Psoas muscle (tissue), 8 donors: Measurements from ENCODE around the gene CKAP2L. TPM values are rescaled to one million over a fixed set of nuclear protein-coding genes. Genes with fewer than 3 reads are reported as not detected.

ENCODE experiments used
- ATAC-seq, 4 donors: fragments of 200-7000 bp; cut with Tn5 transposase; one replicate each; pipeline ENCODE4 v1.9.1; 2020; ENCODE audit warnings: moderate library complexity in 3 of 4, mild to moderate bottlenecking in 2 of 4
- DNase-seq, 2 donors: peaks; one replicate each; pipeline ENCODE4 v3.0.0-alpha.2; 2020
- H3K27ac ChIP-seq: fragments of 200-600 bp; one replicate; pipeline ENCODE4 v1.8.0; 2022
- H3K27me3 ChIP-seq, 3 donors: fragments of 200-600 bp in 1 of 3; one replicate each; pipeline versions ENCODE4 v1.6.1 to v1.8.0; 2013 to 2022; ENCODE audit warnings: low read length in 2 of 3, mild to moderate bottlenecking in 2 of 3, moderate library complexity in 1 of 3; ENCODE audit not compliant: insufficient read depth in 3 of 3
- H3K36me3 ChIP-seq, 2 donors: fragments of 200-600 bp in 1 of 2; one replicate each; pipeline versions ENCODE4 v1.6.1 to v1.8.0; 2013 to 2022; ENCODE audit warnings: low read depth in 1 of 2, mild to moderate bottlenecking in 1 of 2, moderate library complexity in 1 of 2; ENCODE audit not compliant: insufficient read depth in 1 of 2
- H3K4me1 ChIP-seq: fragments of 200-600 bp; one replicate; pipeline ENCODE4 v1.8.0; 2022
- H3K4me3 ChIP-seq: fragments of 200-600 bp; one replicate; pipeline ENCODE4 v1.8.0; 2022; ENCODE audit warnings: mild to moderate bottlenecking
- H3K9me3 ChIP-seq: fragments of 200-600 bp; one replicate; pipeline ENCODE4 v1.8.0; 2022
- CTCF ChIP-seq: fragments of 200-600 bp; IDR thresholded peaks from one replicate; pipeline ENCODE4 v1.8.0; 2022; ENCODE audit warnings: antibody characterized with exemption
- WGBS, 3 donors: extraction: QIAGEN DNeasy Blood & Tissue Kit; methylation state at CpG; one replicate each; pipeline versions ENCODE4 v1.1.6 to v1.1.7; 2013; 5-methylcytosine and 5-hydroxymethylcytosine counted together
- intact Hi-C, 2 donors: fragments of 100-400 bp; cut with DNase I; formaldehyde crosslinking; loops; one replicate each; pipeline versions ENCODE4 v1.11.0 to v1.14.2; 2022
- polyA plus RNA-seq, 3 donors: library from polyadenylated mRNA; stranded (reverse); fragments of 200-250 nt; gene quantifications; one replicate each; pipeline ENCODE4 v1.2.3, GENCODE V29; 2013
- total RNA-seq, 4 donors: library from RNA; stranded (reverse); fragmentation: NEBNext Ultra II Directional in 2 of 4; extraction: Animal tissue kit (Norgen Biotek cat#: 25700) in 2 of 4; gene quantifications; one replicate each; pipeline versions ENCODE4 v1.2.1 to v1.2.4, GENCODE V29; 2021 to 2023
- donor health status: healthy with polysubstance abuse.
- donor health status: DM: no; HTN: no; CAD: no; lungs with moderate emphysema.
- donor health status: Bipolar disorder and iron deficiency.
- donor health status: healthy.
- donor health status: DM: yes; HTN: yes; CAD: no.
- donor health status: DM: no; HTN: no; CAD: no.
- donor health status: DM: no; HTN: no; CAD: no.
- donor health status: DM: yes; HTN: yes; CAD: no.

Gene CKAP2L
- total and polyA plus RNA-seq, 7 donors = 0.05 to 0.19 (median 0.09) TPM; not detected in 3

- H3K4me1 ChIP-seq = no peaks in the 10 kb centered on the region
- H3K4me3 ChIP-seq = no peak overlapping the region
- H3K9me3 ChIP-seq = no peaks in the 10 kb centered on the region
- no peak for TF ChIP-seq CTCF
- H3K36me3 ChIP-seq = no peaks in the 10 kb centered on the region
- intact Hi-C loops = no loop called here
- no peak for ATAC-seq
- no peak for DNase-seq
- WGBS, 3 donors = 61 to 88% (median 74%) methylated on average over 1 of the region's 1 CpG
- H3K27me3 ChIP-seq = no peaks in the 10 kb centered on the region
- no peak overlapping the region for H3K27ac ChIP-seq
These were observed 30.5 kb downstream of the CKAP2L start for GRCh38 chr2:112733871-112734270.

GRCh38 chr2:112733456-112733855, 31.0 kb downstream of the CKAP2L start:
- whole genome bisulfite sequencing, 3 donors = 22 to 33% (median 28%) methylated on average over 4 of the region's 4 CpGs
- no peak for TF ChIP-seq CTCF
- Histone ChIP-seq H3K36me3 (no peaks in the 10 kb centered on the region), H3K27ac (no peak overlapping the region), H3K4me3 (no peak overlapping the region), H3K4me1 (no peaks in the 10 kb centered on the region), H3K27me3 (no peaks in the 10 kb centered on the region), H3K9me3 (no peaks in the 10 kb centered on the region)
- intact Hi-C loops = no loop called here
- peak in 1 of 4 donors; percentile 42 for ATAC-seq
- no peak for DNase-seq

GRCh38 chr2:112731479-112731878, 32.9 kb downstream of the CKAP2L start:
- Histone ChIP-seq H3K4me1 (no peaks in the 10 kb centered on the region), H3K9me3 (no peaks in the 10 kb centered on the region), H3K4me3 (no peak overlapping the region), H3K36me3 (no peaks in the 10 kb centered on the region), H3K27me3 (no peaks in the 10 kb centered on the region), H3K27ac (no peak overlapping the region)
- DNase-seq (no peak), ATAC-seq (no peak)
- intact Hi-C loops = no loop called here
- no peak for TF ChIP-seq CTCF
- WGBS, 3 donors = 88 to 91% (median 91%) methylated on average over 2 of the region's 2 CpGs

- H3K36me3 ChIP-seq = no peaks in the 10 kb centered on the region
- H3K27ac ChIP-seq = no peak overlapping the region
- WGBS, 3 donors = 83 to 92% (median 84%) methylated on average over 5 of the region's 5 CpGs
- no peak overlapping the region for H3K4me3 ChIP-seq
- intact Hi-C loops = no loop called here
- no peak for DNase-seq
- ATAC-seq = no peak
- H3K4me1 ChIP-seq = no peaks in the 10 kb centered on the region
- H3K9me3 ChIP-seq = no peaks in the 10 kb centered on the region
- TF ChIP-seq CTCF = no peak
- no peaks in the 10 kb centered on the region for H3K27me3 ChIP-seq
These were observed 33.6 kb downstream of the CKAP2L start for GRCh38 chr2:112730791-112731190.

GRCh38 chr2:112730216-112730615, 34.2 kb downstream of the CKAP2L start:
- 76 to 80% (median 79%) methylated on average over 6 to 8 of the region's 8 CpGs for WGBS, 3 donors
- DNase-seq (no peak), ATAC-seq (no peak)
- no peak for TF ChIP-seq CTCF
- no peak overlapping the region for H3K4me3 ChIP-seq
- intact Hi-C loops = no loop called here
- H3K27me3 ChIP-seq = no peaks in the 10 kb centered on the region
- H3K36me3 ChIP-seq = no peaks in the 10 kb centered on the region
- no peak overlapping the region for H3K27ac ChIP-seq
- no peaks in the 10 kb centered on the region for H3K4me1 ChIP-seq
- no peaks in the 10 kb centered on the region for H3K9me3 ChIP-seq
